NCI-H226 (cell line): ENCODE data around the gene OSBP.
A peak's percentile ranks its signal among the peaks of the same experiment; 100 is the strongest.

ENCODE experiments used
- DNase-seq: peaks from one replicate; pipeline ENCODE4 v3.0.0-alpha.2; 2015

The OSBP gene

GRCh38 chr11:59601788-59602187, 13.8 kb downstream of the OSBP start:
- no peak for DNase-seq

GRCh38 chr11:59600636-59601035, 14.9 kb downstream of the OSBP start:
- DNase-seq: no peak

- DNase-seq: no peak
Measured at GRCh38 chr11:59600234-59600633, 15.3 kb downstream of the OSBP start.

- no peak for DNase-seq
Measured at GRCh38 chr11:59598961-59599360, 16.6 kb downstream of the OSBP start.

- DNase-seq: no peak
Measured at GRCh38 chr11:59584294-59584693, 31.3 kb downstream of the OSBP start.

GRCh38 chr11:59582006-59582405, 33.6 kb downstream of the OSBP start:
- no peak for DNase-seq

- DNase-seq: no peak
Measured at GRCh38 chr11:59578369-59578768, 37.2 kb downstream of the OSBP start.

GRCh38 chr11:59575505-59575904, 40.1 kb downstream of the OSBP start:
- DNase-seq: no peak

- DNase-seq: no peak
Measured at GRCh38 chr11:59574932-59575502, 40.6 kb downstream of the OSBP start.

GRCh38 chr11:59574467-59574866, 41.1 kb downstream of the OSBP start:
- DNase-seq: peak; percentile 49

- peak; percentile 74 for DNase-seq
Measured at GRCh38 chr11:59573216-59573615, 42.4 kb downstream of the OSBP start.

- no peak for DNase-seq
Measured at GRCh38 chr11:59572091-59572490, 43.5 kb downstream of the OSBP start.

GRCh38 chr11:59562292-59562691, 53.3 kb downstream of the OSBP start:
- DNase-seq: peak; percentile 52

- DNase-seq: peak; percentile 55
Measured at GRCh38 chr11:59560702-59561473, 54.7 kb downstream of the OSBP start.

GRCh38 chr11:59560290-59560701, 55.3 kb downstream of the OSBP start:
- peak; percentile 72 for DNase-seq

GRCh38 chr11:59559886-59560285, 55.7 kb downstream of the OSBP start:
- no peak for DNase-seq

GRCh38 chr11:59558270-59558643, 57.3 kb downstream of the OSBP start:
- no peak for DNase-seq

- DNase-seq: no peak
Measured at GRCh38 chr11:59556917-59557348, 58.6 kb downstream of the OSBP start.

- peak; percentile 81 for DNase-seq
Measured at GRCh38 chr11:59556115-59556916, 59.3 kb downstream of the OSBP start.

- no peak for DNase-seq
Measured at GRCh38 chr11:59555601-59556114, 59.9 kb downstream of the OSBP start.

GRCh38 chr11:59553323-59553722, 62.3 kb downstream of the OSBP start:
- no peak for DNase-seq

- DNase-seq: no peak
Measured at GRCh38 chr11:59552844-59553243, 62.7 kb downstream of the OSBP start.

- DNase-seq: peak; percentile 40
Measured at GRCh38 chr11:59551659-59552521, 63.7 kb downstream of the OSBP start.
